Hepatocyte (in vitro differentiated cells): ENCODE measurements around the gene SH3RF3.

ENCODE experiments used
- CTCF ChIP-seq: fragments of 200-600 bp; sonication (generic); IDR thresholded peaks from 2 replicates; pipeline ENCODE4 v1.5.1; 2016; ENCODE audit warnings: antibody characterized with exemption, mild to moderate bottlenecking; ENCODE audit not compliant: poor library complexity
- EZH2 ChIP-seq: fragments of 200-600 bp; sonication (generic); IDR thresholded peaks from 2 replicates; pipeline ENCODE4 v1.6.1; 2016; ENCODE audit warnings: antibody characterized with exemption, mild to moderate bottlenecking, borderline replicate concordance
- EZH2phosphoT487 ChIP-seq: fragments of 200-600 bp; sonication (generic); IDR thresholded peaks from one replicate; pipeline ENCODE4 v1.6.1; 2018; ENCODE audit warnings: antibody characterized with exemption, mild to moderate bottlenecking, low read depth, moderate library complexity; ENCODE audit not compliant: unreplicated experiment, severe bottlenecking

- TF ChIP-seq CTCF (no peak), EZH2 (no peak), EZH2phosphoT487 (no peak)
These were observed 318.3 kb downstream of the SH3RF3 start for GRCh38 chr2:109447251-109447661.
